Esophagus (tissue), 2 donors: ENCODE results near the gene COMMD10. TPM values are rescaled to one million over a fixed set of nuclear protein-coding genes. Genes with fewer than 3 reads are reported as not detected.

Experiments
- H3K27ac ChIP-seq, 2 donors: one replicate each; pipeline ENCODE4 v1.5.1; 2013; ENCODE audit warnings: low read depth in 2 of 2, mild to moderate bottlenecking in 2 of 2, inconsistent platforms in 1 of 2, low read length in 1 of 2, moderate library complexity in 1 of 2
- H3K27me3 ChIP-seq, 2 donors: one replicate each; pipeline ENCODE4 v1.6.1; 2013; ENCODE audit warnings: low read length in 2 of 2, control low read depth in 1 of 2, mild to moderate bottlenecking in 1 of 2; ENCODE audit not compliant: insufficient read depth in 2 of 2, control insufficient read depth in 1 of 2
- H3K36me3 ChIP-seq, 2 donors: one replicate each; pipeline ENCODE4 v1.6.1; 2013; ENCODE audit warnings: low read length in 1 of 2; ENCODE audit not compliant: control insufficient read depth in 2 of 2, insufficient read depth in 2 of 2
- H3K4me1 ChIP-seq, 2 donors: one replicate each; pipeline ENCODE4 v1.6.1; 2013; ENCODE audit warnings: low read length in 1 of 2; ENCODE audit not compliant: control insufficient read depth in 2 of 2, insufficient read depth in 2 of 2
- H3K4me3 ChIP-seq, 2 donors: one replicate each; pipeline ENCODE4 v1.5.1; 2013; ENCODE audit warnings: low read length in 2 of 2, mild to moderate bottlenecking in 2 of 2, low read depth in 1 of 2, moderate library complexity in 1 of 2
- H3K9me3 ChIP-seq, 2 donors: one replicate each; pipeline ENCODE4 v1.6.1; 2013; ENCODE audit warnings: mild to moderate bottlenecking in 2 of 2, low read depth in 1 of 2, low read length in 1 of 2, moderate library complexity in 1 of 2; ENCODE audit not compliant: control insufficient read depth in 2 of 2, insufficient read depth in 1 of 2
- WGBS, 2 donors: extraction: QIAGEN DNeasy Blood & Tissue Kit; methylation state at CpG; one replicate each; pipeline ENCODE4 v1.1.7; 2013; 5-methylcytosine and 5-hydroxymethylcytosine counted together
- polyA plus RNA-seq, 2 donors: library from polyadenylated mRNA; stranded (reverse); fragments of 200-250 nt; gene quantifications; one replicate each; pipeline ENCODE4 v1.2.3, GENCODE V29; 2013
- donor health status: healthy with polysubstance abuse.
- donor health status: Bipolar disorder and iron deficiency.

Gene COMMD10
- polyA plus RNA-seq, 2 donors = 13.2 to 19.8 TPM

DNA sequence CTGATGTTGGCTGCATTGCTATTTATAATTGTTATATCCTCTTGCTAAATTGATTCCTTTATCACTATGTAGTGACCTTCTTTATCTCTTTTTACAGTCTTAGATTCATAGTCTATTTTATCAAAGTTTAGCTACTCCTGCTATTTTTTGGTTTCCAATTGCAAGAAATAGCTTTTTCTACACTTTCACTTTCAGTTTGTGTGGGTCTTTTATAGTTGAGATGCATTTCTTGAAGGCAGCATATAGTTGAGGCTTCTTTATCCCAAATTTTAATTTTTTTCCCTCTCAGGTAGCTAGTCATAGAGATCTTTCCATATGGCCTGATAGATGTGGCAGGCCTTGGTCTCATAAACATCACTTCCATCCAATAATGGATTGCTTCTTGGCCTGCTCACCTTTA, 228.5 kb downstream of the COMMD10 start:
- Histone ChIP-seq H3K36me3 (peaks cover 0 to 1% of the 10 kb centered on the region in 2 donors), H3K4me3 (no peak overlapping the region), H3K27me3 (no peaks in the 10 kb centered on the region), H3K27ac (no peak overlapping the region), H3K4me1 (no peaks in the 10 kb centered on the region), H3K9me3 (no peaks in the 10 kb centered on the region)

DNA sequence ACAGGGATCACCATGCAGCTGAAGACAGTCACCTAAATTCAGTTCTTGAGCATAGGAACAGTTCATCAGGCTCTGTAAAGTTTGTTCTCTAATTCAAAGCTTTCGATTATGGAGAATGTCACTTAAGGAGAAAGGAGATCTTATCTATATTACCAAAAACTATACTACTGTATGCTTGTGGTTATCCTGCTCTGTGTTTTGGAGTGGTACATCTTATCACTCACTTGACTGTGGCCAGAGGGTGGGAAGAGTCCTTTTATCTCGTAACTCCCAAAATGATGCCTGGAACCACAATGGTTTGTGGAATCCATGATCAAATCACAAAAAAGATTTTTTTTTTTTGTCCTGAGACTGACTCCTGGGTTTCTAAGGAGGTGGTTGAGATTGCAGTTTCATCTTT, 230.7 kb downstream of the COMMD10 start:
- 85 to 88% methylated on average over 2 of the region's 2 CpGs for WGBS, 2 donors
- H3K4me1 ChIP-seq = no peaks in the 10 kb centered on the region
- no peak overlapping the region for H3K27ac ChIP-seq
- no peaks in the 10 kb centered on the region for H3K9me3 ChIP-seq
- no peaks in the 10 kb centered on the region for H3K27me3 ChIP-seq
- no peak overlapping the region for H3K4me3 ChIP-seq
- H3K36me3 ChIP-seq = peaks cover 0 to 5% of the 10 kb centered on the region in 2 donors

DNA sequence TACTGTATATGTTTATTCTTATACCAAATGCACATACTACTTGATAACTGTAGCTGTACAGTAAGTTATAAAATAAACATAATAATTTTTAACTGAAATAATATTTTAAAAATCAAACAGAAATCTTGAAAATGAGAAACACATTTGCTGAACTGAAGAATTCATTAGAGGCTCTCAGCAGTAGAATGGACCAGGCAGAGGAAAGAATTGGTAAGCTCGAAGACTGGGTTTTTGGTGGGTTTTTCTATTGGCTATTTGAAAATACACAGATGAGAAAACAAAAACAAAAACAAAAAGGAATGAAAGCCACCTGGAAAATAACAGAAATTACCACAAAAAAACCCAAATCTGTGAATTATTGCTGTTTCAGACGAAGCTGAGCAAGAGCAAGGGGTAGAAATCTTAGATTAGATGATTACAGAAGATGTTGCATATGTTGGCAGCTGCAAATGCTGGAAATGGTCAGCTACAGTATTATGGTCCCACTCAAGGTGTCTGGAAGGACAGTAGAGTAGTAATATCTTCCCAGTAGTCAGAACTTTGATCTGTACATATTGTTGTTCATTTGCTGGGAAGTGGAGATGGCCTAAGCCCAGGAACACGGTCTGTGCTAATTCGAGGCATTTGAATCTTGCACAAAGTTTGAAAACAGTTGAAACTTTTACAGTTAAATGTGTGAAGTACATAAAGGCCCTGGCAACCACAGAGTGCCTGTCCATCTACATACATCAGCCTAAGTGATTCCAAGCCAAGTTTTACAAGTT, 233.4 kb downstream of the COMMD10 start:
- no peak overlapping the region for H3K27ac ChIP-seq
- H3K27me3 ChIP-seq = no peaks in the 10 kb centered on the region
- WGBS, 2 donors = 90 to 92% methylated on average over 4 of the region's 4 CpGs
- peaks cover 0 to 5% of the 10 kb centered on the region in 2 donors for H3K36me3 ChIP-seq
- H3K4me3 ChIP-seq = no peak overlapping the region
- no peaks in the 10 kb centered on the region for H3K9me3 ChIP-seq
- no peaks in the 10 kb centered on the region for H3K4me1 ChIP-seq

DNA sequence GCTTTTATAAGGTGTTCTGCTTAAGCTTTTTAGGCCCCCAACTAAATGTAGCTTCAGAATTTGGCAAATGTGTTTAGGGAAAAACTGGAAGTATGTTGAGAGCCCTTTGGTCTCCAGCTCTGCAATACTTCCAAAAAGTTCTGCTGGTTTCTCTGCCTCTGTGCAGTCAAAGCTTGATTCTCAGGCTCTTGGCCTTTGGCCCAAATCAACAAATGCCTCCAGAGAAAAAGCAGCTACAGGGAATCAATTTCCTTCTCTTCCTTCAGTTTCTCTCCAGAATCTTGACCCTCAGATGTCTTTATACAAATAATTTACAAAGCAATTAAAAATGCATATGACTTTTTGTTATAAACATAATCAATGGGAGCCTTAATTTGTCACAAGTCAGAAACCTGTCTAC, 235.7 kb downstream of the COMMD10 start:
- H3K4me3 ChIP-seq = no peak overlapping the region
- peaks cover 0 to 5% of the 10 kb centered on the region in 2 donors for H3K36me3 ChIP-seq
- no peaks in the 10 kb centered on the region for H3K4me1 ChIP-seq
- H3K27me3 ChIP-seq = no peaks in the 10 kb centered on the region
- H3K9me3 ChIP-seq = no peaks in the 10 kb centered on the region
- H3K27ac ChIP-seq = no peak overlapping the region

DNA sequence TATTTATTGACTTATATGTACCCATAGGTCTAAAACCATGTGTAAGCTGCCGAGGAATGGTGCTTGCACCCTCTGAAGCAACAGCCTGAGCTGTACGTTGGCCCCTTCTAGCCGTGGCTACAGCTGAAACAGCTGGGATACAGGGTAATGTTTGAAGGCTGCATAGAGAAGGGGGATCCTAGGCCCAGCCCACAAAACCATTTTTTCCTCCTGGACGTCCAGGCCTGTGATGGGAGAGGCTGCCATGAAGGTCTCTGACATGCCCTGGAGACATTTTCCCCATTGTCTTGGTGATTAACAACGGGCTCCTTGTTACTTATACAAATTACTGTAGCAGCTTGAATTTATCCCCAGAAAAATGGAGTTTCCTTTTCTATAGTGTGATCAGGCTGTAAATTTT, 244.7 kb downstream of the COMMD10 start:
- Histone ChIP-seq H3K27me3 (no peaks in the 10 kb centered on the region), H3K36me3 (no peaks in the 10 kb centered on the region), H3K9me3 (peaks cover 2 to 7% of the 10 kb centered on the region in 2 donors), H3K4me3 (no peak overlapping the region), H3K4me1 (no peaks in the 10 kb centered on the region), H3K27ac (no peak overlapping the region)
- WGBS, 2 donors = 89 to 92% methylated on average over 5 of the region's 5 CpGs

- no peaks in the 10 kb centered on the region for H3K27me3 ChIP-seq
- no peaks in the 10 kb centered on the region for H3K9me3 ChIP-seq
- no peaks in the 10 kb centered on the region for H3K36me3 ChIP-seq
- H3K4me3 ChIP-seq = no peak overlapping the region
- no peaks in the 10 kb centered on the region for H3K4me1 ChIP-seq
- H3K27ac ChIP-seq = no peak overlapping the region
- 93 to 95% methylated on average over 2 of the region's 2 CpGs for WGBS, 2 donors
Measured at GRCh38 chr5:116340799-116341198, 256.0 kb downstream of the COMMD10 start.

Other genes starting within 250 kb of the COMMD10 start
- gene ATG12, start 243.5 kb upstream of the COMMD10 start, polyA plus RNA-seq = 10 to 100 TPM; 15.3 to 19.5 TPM
- 10 to 100 TPM; 60.5 to 79.4 TPM for gene AP3S1, start 243.1 kb upstream of the COMMD10 start, polyA plus RNA-seq
- under 1 TPM; 0.16 to 0.32 TPM for gene LVRN, start 122.5 kb upstream of the COMMD10 start, polyA plus RNA-seq
- under 1 TPM in 1 of 2 donors, not detected in 1; 0.05 TPM for gene ARL14EPL, start 52.6 kb upstream of the COMMD10 start, polyA plus RNA-seq